Daoy (cell line): ENCODE results near the gene C5orf24. TPM values are rescaled to one million over a fixed set of nuclear protein-coding genes. Genes with fewer than 3 reads are reported as not detected.

Source experiments
- DNase-seq: peaks from one replicate; pipeline ENCODE4 v3.0.0-alpha.2; 2015; ENCODE audit warnings: low read depth
- total RNA-seq: library from RNA; depleted of rRNA; stranded (reverse); fragments of >200 nt; shearing (Covaris generic); gene quantifications from 2 replicates; pipeline ENCODE4 v1.2.3, GENCODE V29; 2014; rRNA removed

C5orf24 gene
- total RNA-seq, 1 experiment from 2014 or later: 27.7 TPM

- peak; percentile 73 for DNase-seq
These were observed 59.7 kb downstream of the C5orf24 start for GRCh38 chr5:134905246-134905996.

GRCh38 chr5:134906811-134907210, 61.0 kb downstream of the C5orf24 start:
- no peak for DNase-seq

Other genes with a start within 250 kb of the C5orf24 start
- 72.1 and 79.2 TPM in 2 replicates for gene SAR1B, start 213.1 kb upstream of the C5orf24 start, total RNA-seq
- gene SEC24A, start 197.2 kb upstream of the C5orf24 start, total RNA-seq: 15.4 and 18.9 TPM in 2 replicates
- 24.7 and 32.3 TPM in 2 replicates for gene CAMLG, start 107.4 kb upstream of the C5orf24 start, total RNA-seq
- gene DDX46, start 87.2 kb upstream of the C5orf24 start, total RNA-seq: 35.1 and 69.1 TPM in 2 replicates
- gene TXNDC15, start 28.4 kb downstream of the C5orf24 start, total RNA-seq: 62.2 and 64.4 TPM in 2 replicates
- 3.7 and 8.7 TPM in 2 replicates for gene PCBD2, start 59.2 kb downstream of the C5orf24 start, total RNA-seq
- gene CATSPER3, start 121.9 kb downstream of the C5orf24 start, total RNA-seq: 0.06 TPM in 1 of 2 replicates, not detected in the other
- 34.0 and 53.8 TPM in 2 replicates for gene PITX1, start 188.3 kb downstream of the C5orf24 start, total RNA-seq